ENCODE measurements around the gene TECPR1. TPM values are rescaled to one million over a fixed set of nuclear protein-coding genes. Genes with fewer than 3 reads are reported as not detected.

TECPR1 gene
- total and polyA plus RNA-seq, 2 of the 4 experiments (the other 2 are of a cell fraction), result 11.5 to 14.7 TPM

DNA sequence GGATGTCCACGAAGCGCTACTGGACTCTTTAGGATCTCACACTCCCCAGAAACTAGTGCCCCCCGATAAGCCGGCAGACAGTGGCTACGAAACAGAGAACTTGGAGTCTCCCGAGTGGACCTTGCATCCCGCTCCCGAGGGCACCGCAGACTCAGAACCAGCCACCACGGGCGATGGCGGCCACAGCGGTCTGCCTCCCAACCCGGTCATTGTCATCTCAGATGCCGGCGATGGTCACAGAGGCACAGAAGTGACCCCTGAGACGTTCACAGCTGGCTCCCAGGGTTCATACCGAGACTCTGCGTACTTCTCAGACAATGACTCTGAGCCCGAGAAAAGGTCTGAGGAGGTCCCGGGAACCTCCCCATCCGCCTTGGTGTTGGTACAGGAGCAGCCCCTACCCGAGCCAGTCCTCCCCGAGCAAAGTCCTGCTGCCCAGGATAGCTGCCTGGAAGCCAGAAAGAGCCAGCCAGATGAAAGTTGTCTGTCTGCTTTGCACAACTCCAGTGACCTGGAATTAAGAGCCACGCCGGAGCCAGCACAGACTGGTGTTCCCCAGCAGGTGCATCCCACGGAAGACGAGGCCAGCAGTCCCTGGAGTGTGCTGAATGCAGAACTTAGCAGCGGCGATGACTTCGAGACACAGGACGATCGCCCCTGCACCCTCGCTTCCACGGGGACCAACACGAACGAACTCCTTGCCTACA lies 58.4 kb downstream of the TECPR1 start:
- Histone ChIP-seq H2AK9ac (replicated peaks; ENCODE audit: low read depth, low read length, poor library complexity) (no peak overlapping the region), H3K27me3 (ENCODE audit: control insufficient read depth, insufficient read depth, low read length) (no peaks in the 10 kb centered on the region), H3K36me3 (ENCODE audit: control insufficient read depth, insufficient read depth, low read length) (peaks cover 21% of the 10 kb centered on the region; the same call in 1 of the 2 replicates), H3K4me1 (ENCODE audit: control insufficient read depth, insufficient read depth, low read length) (peaks cover 2% of the 10 kb centered on the region; the same call in 1 of the 2 replicates), H4K5ac (ENCODE audit: low read depth, low read length) (no peak overlapping the region), H3K18ac (ENCODE audit: low read depth, low read length) (no peak overlapping the region), H3K14ac (replicated peaks; ENCODE audit: low read depth, low read length) (no peak overlapping the region), H2BK5ac (ENCODE audit: low read depth, low read length, poor library complexity, severe bottlenecking) (no peak overlapping the region), H3K4me3 (ENCODE audit: insufficient read depth, low read depth, low read length) (no peak overlapping the region), H4K91ac (ENCODE audit: insufficient read depth, low read depth, low read length) (no peak overlapping the region), H3K56ac (ENCODE audit: extremely low read depth, insufficient read depth, low read length) (no peak overlapping the region), H4K20me1 (ENCODE audit: insufficient read depth, low read length) (no peaks in the 10 kb centered on the region), H3K23ac (ENCODE audit: low read depth, low read length) (no peak overlapping the region), H3K4ac (ENCODE audit: low read depth, low read length) (no peak overlapping the region), H2AFZ (replicated peaks; ENCODE audit: low read length, poor library complexity) (no peak overlapping the region), H2BK20ac (ENCODE audit: low read depth, low read length) (no peak overlapping the region), H3K4me2 (ENCODE audit: low read depth, low read length) (no peak overlapping the region), H3K9me1 (ENCODE audit: insufficient read depth, low read length) (no peaks in the 10 kb centered on the region; the same call in 1 of the 2 replicates), H3K9ac (ENCODE audit: low read depth, low read length) (no peak overlapping the region), H2BK120ac (ENCODE audit: low read depth, low read length) (no peak overlapping the region), H3K79me1 (ENCODE audit: low read depth in 1 of 2, low read length in 2 of 2) (peaks cover 0 to 5% of the 10 kb centered on the region in 2 experiments; a peak in 2 of 4 replicates), H2BK15ac (ENCODE audit: low read depth, low read length) (no peak overlapping the region), H3K27ac (ENCODE audit: insufficient read depth, low read length) (no peak overlapping the region), H3K9me3 (ENCODE audit: control insufficient read depth, insufficient read depth, low read length) (peaks cover 3% of the 10 kb centered on the region; the same call in 1 of the 2 replicates), H4K8ac (ENCODE audit: low read depth in 2 of 2, low read length in 2 of 2) (no peak overlapping the region), H2AK5ac (ENCODE audit: low read depth, low read length) (no peak overlapping the region)
- 97% methylated on average over 30 of the region's 37 CpGs; no CpG with 5 or more reads in 1 of the 2 experiments for WGBS, 2 experiments (ENCODE audit: extremely low coverage in 2 of 2, insufficient read length in 1 of 2)
- ChIA-PET CTCF (no interaction called here), POLR2A (ENCODE audit: unreplicated experiment) (no interaction called here)
- no peak for DNase-seq
- intact Hi-C loops (cut with micrococcal nuclease), result no loop called here
- in situ Hi-C loops (cut with MboI; ENCODE audit: low sequenced_read_pairs), result no loop called here
- TF ChIP-seq NFE2L2 (IDR thresholded peaks at IDR 0.05; ENCODE audit: low read depth, low read length), result no peak
- TF ChIP-seq RAD21 (IDR thresholded peaks at IDR 0.05; ENCODE audit: low read length), result no peak
- no peak for TF ChIP-seq BHLHE40 (IDR thresholded peaks at IDR 0.05; ENCODE audit: low read depth, low read length)
- TF ChIP-seq, protein P1, sequence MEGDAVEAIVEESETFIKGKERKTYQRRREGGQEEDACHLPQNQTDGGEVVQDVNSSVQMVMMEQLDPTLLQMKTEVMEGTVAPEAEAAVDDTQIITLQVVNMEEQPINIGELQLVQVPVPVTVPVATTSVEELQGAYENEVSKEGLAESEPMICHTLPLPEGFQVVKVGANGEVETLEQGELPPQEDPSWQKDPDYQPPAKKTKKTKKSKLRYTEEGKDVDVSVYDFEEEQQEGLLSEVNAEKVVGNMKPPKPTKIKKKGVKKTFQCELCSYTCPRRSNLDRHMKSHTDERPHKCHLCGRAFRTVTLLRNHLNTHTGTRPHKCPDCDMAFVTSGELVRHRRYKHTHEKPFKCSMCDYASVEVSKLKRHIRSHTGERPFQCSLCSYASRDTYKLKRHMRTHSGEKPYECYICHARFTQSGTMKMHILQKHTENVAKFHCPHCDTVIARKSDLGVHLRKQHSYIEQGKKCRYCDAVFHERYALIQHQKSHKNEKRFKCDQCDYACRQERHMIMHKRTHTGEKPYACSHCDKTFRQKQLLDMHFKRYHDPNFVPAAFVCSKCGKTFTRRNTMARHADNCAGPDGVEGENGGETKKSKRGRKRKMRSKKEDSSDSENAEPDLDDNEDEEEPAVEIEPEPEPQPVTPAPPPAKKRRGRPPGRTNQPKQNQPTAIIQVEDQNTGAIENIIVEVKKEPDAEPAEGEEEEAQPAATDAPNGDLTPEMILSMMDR (conservative IDR thresholded peaks at IDR 0.05; ENCODE audit: low read depth, low read length), result no peak
- TF ChIP-seq SMC3 (IDR thresholded peaks at IDR 0.05; ENCODE audit: low read depth, low read length), result no peak
- TF ChIP-seq MAZ (IDR thresholded peaks at IDR 0.05; ENCODE audit: borderline replicate concordance, low read depth, low read length), result no peak
- no peak for TF ChIP-seq MXI1 (IDR thresholded peaks at IDR 0.05; ENCODE audit: borderline replicate concordance, low read depth, low read length)
- TF ChIP-seq CEBPB (IDR thresholded peaks at IDR 0.05; ENCODE audit: low read depth, low read length), result no peak
- TF ChIP-seq RFX5 (IDR thresholded peaks at IDR 0.05; ENCODE audit: low read depth, low read length), result no peak
- no peak for TF ChIP-seq CHD1 (IDR thresholded peaks at IDR 0.05; ENCODE audit: low read depth, low read length)
- no peak for TF ChIP-seq FOS (IDR thresholded peaks at IDR 0.05; ENCODE audit: low read depth, low read length)
- no peak for TF ChIP-seq MAFK (IDR thresholded peaks at IDR 0.05; ENCODE audit: low read depth, low read length)
- TF ChIP-seq, protein P2, sequence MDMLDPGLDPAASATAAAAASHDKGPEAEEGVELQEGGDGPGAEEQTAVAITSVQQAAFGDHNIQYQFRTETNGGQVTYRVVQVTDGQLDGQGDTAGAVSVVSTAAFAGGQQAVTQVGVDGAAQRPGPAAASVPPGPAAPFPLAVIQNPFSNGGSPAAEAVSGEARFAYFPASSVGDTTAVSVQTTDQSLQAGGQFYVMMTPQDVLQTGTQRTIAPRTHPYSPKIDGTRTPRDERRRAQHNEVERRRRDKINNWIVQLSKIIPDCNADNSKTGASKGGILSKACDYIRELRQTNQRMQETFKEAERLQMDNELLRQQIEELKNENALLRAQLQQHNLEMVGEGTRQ (IDR thresholded peaks at IDR 0.05; ENCODE audit: low read depth, low read length), result no peak
- no peak for TF ChIP-seq RCOR1 (IDR thresholded peaks at IDR 0.05; ENCODE audit: insufficient replicate concordance, low read length)
- no peak for TF ChIP-seq POLR2A (IDR thresholded peaks at IDR 0.05; ENCODE audit: low read depth, low read length)
- TF ChIP-seq, protein P3, sequence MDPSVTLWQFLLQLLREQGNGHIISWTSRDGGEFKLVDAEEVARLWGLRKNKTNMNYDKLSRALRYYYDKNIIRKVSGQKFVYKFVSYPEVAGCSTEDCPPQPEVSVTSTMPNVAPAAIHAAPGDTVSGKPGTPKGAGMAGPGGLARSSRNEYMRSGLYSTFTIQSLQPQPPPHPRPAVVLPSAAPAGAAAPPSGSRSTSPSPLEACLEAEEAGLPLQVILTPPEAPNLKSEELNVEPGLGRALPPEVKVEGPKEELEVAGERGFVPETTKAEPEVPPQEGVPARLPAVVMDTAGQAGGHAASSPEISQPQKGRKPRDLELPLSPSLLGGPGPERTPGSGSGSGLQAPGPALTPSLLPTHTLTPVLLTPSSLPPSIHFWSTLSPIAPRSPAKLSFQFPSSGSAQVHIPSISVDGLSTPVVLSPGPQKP (IDR thresholded peaks at IDR 0.05; ENCODE audit: borderline replicate concordance, low read depth, low read length), result no peak
- BruUV-seq (replicated peaks), result no TSS peak
- no peak for ATAC-seq (ENCODE audit: low read depth)
- dilution Hi-C loops (cut with HindIII; ENCODE audit: low sequenced_read_pairs, unreplicated experiment), result no loop called here

All from IMR-90 (cell line).